Erythroblast (primary cell): Measurements from ENCODE around the gene MEF2C.

Source experiments
- GATA1 ChIP-seq: IDR thresholded peaks from 2 replicates; pipeline ENCODE4 v1.6.1; 2011; ENCODE audit warnings: low read depth, mild to moderate bottlenecking, control low read depth, low read length, moderate library complexity
- POLR2A ChIP-seq: IDR thresholded peaks from 2 replicates; pipeline ENCODE4 v1.6.1; 2011; ENCODE audit warnings: mild to moderate bottlenecking, low read length

DNA sequence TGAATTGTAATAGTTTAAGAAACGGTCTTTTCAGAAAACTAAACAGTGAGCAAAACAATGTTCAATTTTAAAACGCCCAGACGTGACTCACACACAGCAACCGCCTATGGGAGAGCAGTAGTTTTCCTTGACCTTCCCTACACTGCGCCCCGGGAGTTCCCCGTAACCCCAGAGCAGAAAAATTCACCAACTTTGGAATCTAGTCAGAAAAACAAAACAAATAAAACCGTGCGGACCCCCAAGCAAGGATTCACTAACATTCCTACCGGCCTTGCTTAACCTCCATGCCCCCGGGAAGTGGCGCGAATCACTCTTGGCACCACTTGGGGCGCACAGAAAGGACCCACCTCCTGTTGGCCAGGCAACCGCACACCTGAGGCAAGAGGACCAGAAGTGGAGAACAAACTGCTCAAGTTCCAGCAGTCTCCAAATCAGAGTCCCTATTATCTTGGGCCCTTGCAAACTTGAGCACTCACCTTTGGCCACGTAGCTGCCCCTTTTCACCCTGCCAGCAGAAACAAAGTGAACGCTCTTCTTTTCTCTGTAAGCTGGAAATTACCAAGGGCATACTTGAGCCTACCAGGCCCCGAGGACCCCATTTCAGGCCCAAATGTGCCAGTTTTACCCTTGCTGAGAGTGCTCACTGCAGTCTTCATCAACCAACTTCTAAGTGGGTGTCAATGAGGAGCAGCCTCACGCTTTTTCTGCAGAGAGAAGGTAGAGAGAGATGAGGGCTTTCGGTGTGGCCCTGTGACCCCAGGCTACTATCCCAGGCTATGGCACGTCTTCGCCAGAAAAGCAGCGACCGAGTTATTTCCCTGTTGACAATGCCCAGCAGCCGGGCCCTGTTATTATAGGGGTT lies 189.7 kb downstream of the MEF2C start:
- TF ChIP-seq GATA1 = no peak
- no peak for TF ChIP-seq POLR2A
